ENCODE results near the gene SCO2.

DNA sequence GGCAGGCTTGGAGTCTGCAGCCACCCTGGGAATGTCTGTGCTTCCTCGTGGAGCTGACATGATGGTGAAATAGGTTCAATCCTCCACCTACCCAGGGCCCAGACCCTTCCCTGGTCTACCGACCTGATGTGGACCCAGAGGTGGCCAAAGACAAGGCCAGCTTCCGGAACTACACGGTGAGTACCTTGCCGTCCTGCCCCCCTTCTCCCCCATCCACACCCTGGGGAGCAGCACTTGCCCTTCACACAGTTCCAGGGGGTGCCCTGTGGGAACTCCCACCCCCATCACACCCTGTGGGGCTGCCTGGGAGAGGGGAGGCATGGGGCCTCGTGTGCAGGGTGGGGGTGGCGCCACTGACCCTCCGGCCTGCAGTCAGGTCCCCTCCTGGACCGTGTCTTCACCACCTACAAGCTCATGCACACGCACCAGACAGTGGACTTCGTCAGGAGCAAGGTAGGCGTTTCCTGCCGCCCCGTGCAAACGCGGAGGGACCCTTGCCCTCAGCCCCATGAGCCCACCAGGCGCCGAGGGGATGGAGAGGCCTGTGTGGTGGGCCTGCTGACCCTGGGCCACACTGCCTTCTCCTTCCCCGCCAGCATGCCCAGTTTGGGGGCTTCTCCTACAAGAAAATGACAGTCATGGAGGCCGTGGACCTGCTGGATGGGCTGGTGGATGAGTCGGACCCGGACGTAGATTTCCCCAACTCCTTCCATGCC is 38.0 kb downstream of the SCO2 start:
- TF ChIP-seq, protein P1, sequence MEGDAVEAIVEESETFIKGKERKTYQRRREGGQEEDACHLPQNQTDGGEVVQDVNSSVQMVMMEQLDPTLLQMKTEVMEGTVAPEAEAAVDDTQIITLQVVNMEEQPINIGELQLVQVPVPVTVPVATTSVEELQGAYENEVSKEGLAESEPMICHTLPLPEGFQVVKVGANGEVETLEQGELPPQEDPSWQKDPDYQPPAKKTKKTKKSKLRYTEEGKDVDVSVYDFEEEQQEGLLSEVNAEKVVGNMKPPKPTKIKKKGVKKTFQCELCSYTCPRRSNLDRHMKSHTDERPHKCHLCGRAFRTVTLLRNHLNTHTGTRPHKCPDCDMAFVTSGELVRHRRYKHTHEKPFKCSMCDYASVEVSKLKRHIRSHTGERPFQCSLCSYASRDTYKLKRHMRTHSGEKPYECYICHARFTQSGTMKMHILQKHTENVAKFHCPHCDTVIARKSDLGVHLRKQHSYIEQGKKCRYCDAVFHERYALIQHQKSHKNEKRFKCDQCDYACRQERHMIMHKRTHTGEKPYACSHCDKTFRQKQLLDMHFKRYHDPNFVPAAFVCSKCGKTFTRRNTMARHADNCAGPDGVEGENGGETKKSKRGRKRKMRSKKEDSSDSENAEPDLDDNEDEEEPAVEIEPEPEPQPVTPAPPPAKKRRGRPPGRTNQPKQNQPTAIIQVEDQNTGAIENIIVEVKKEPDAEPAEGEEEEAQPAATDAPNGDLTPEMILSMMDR (conservative IDR thresholded peaks at IDR 0.05; ENCODE audit: low read length): no peak
- TF ChIP-seq EZH2phosphoT487 (IDR thresholded peaks at IDR 0.05; ENCODE audit: borderline replicate concordance, low read depth, low read length): no peak

All from OCI-LY7 (cell line).